SK-N-SH treated with all-trans-retinoic acid at 6 μM for 48 hours (cell line): ENCODE data around the gene COL6A1.

Source experiments
- ATAC-seq: fragments of 200-7000 bp; cut with Tn5 transposase; 3 replicates; pipeline ENCODE4 v1.9.1; 2020; ENCODE audit warnings: mild to moderate bottlenecking, moderate library complexity
- ARNTL ChIP-seq: fragments of 450-650 bp; formaldehyde crosslinking; IDR thresholded peaks from 2 replicates; pipeline ENCODE4 v1.5.0; 2020; ENCODE audit warnings: low read depth, mild to moderate bottlenecking, moderate library complexity, borderline replicate concordance
- BACH2 ChIP-seq: fragments of 250-450 bp; sonication (Bioruptor Pico); IDR thresholded peaks from 2 replicates; pipeline ENCODE4 v1.9.0; 2021; ENCODE audit warnings: mild to moderate bottlenecking, borderline replicate concordance
- CSRNP3 ChIP-seq: fragments of 250-450 bp; sonication (Bioruptor Pico); IDR thresholded peaks from 2 replicates; pipeline ENCODE4 v1.5.1; 2021; ENCODE audit warnings: mild to moderate bottlenecking, moderate library complexity
- GLIS3 ChIP-seq: fragments of 250-450 bp; sonication (Bioruptor Pico); IDR thresholded peaks from 2 replicates; pipeline ENCODE4 v1.5.0; 2020; ENCODE audit warnings: mild to moderate bottlenecking, moderate library complexity
- ISL1 ChIP-seq: fragments of 250-450 bp; sonication (Bioruptor Pico); IDR thresholded peaks from 2 replicates; pipeline ENCODE4 v2.1.2; 2022; ENCODE audit warnings: mild to moderate bottlenecking, moderate library complexity
- PPARA ChIP-seq: fragments of 250-450 bp; sonication (Bioruptor Pico); IDR thresholded peaks from 2 replicates; pipeline ENCODE4 v1.5.0; 2020; ENCODE audit warnings: mild to moderate bottlenecking, borderline replicate concordance
- RARB ChIP-seq: fragments of 250-450 bp; sonication (Bioruptor Pico); IDR thresholded peaks from 2 replicates; pipeline ENCODE4 v1.8.0; 2021; ENCODE audit warnings: mild to moderate bottlenecking, moderate library complexity
- TCF4 ChIP-seq: fragments of 250-450 bp; sonication (Bioruptor Pico); IDR thresholded peaks from 2 replicates; pipeline ENCODE4 v1.8.0; 2021; ENCODE audit warnings: mild to moderate bottlenecking, moderate library complexity, borderline replicate concordance
- TOX ChIP-seq: fragments of 250-450 bp; sonication (Bioruptor Pico); IDR thresholded peaks from 2 replicates; pipeline ENCODE4 v1.8.0; 2021; ENCODE audit warnings: mild to moderate bottlenecking, moderate library complexity, borderline replicate concordance
- ZC3H10 ChIP-seq: fragments of 250-450 bp; sonication (Bioruptor Pico); IDR thresholded peaks from 2 replicates; pipeline ENCODE4 v1.5.1; 2021; ENCODE audit warnings: mild to moderate bottlenecking, moderate library complexity
- ZFP30 ChIP-seq: fragments of 450-650 bp; formaldehyde crosslinking; IDR thresholded peaks from 2 replicates; pipeline ENCODE4 v1.5.0; 2022; ENCODE audit warnings: mild to moderate bottlenecking, moderate library complexity
- ZNF70 ChIP-seq: fragments of 450-650 bp; formaldehyde crosslinking; IDR thresholded peaks from 2 replicates; pipeline ENCODE4 v1.5.0; 2020; ENCODE audit warnings: mild to moderate bottlenecking, moderate library complexity
- ZNF8 ChIP-seq: fragments of 450-650 bp; formaldehyde crosslinking; IDR thresholded peaks from 2 replicates; pipeline ENCODE4 v1.5.0; 2020; ENCODE audit warnings: mild to moderate bottlenecking, moderate library complexity
- TF ChIP-seq, protein P1 (sequence below): fragments of 250-450 bp; sonication (Bioruptor Pico); IDR thresholded peaks from 2 replicates; pipeline ENCODE4 v1.5.0; 2020; ENCODE audit warnings: mild to moderate bottlenecking, moderate library complexity
- TF ChIP-seq, protein P2 (sequence below): fragments of 250-450 bp; sonication (Bioruptor Pico); IDR thresholded peaks from 2 replicates; pipeline ENCODE4 v1.8.0; 2021; ENCODE audit warnings: low read depth, mild to moderate bottlenecking, moderate library complexity, borderline replicate concordance

The COL6A1 gene

DNA sequence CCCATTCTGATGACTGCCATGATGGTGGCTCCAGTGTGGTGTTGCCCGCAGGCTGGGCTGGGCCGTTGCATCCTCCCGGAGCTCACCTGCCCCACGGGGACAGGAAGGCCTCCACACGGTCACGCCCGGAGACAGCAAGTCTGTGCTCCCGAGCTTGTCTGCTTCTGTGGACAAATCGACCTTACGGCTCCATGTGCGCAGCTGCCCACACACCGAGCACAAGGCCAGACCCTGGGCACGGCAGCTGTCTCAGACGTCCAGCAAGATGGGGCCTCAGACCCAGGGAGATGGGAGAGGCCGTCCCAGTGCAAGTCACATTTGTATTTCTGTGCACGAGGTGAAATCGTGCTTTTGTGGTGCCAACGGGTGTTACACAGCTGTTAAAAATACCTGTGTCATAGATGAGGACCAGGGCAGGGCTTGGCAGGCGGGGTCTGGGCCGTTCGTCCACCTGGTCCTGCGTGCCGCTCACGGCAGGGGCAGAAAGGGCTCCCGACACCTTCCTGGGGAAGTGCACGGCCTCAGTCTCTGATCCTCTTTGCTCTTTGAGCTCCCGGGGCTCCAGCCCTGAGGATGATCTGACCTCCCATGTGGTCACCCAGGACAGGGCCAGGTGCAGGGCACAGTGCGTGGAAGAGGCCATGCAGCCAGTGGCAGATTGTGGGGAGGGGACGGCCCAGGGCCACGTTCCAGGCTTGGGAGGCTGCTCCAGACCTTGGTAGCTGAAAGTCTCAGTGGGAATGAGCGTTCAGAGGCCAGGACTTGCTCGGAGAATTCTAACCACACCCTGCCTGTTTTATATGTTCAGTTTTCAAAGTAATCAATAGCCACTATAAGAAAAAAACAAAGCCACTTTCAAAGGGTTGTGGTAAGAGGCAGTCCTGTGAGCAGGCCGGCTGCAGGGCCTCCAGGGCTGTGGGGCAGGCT lies 13.5 kb downstream of the COL6A1 start (continued):
- TF ChIP-seq RARB (CRISPR knock-in tag) (no peak), ZC3H10 (CRISPR knock-in tag) (no peak), TCF4 (CRISPR knock-in tag) (no peak), GLIS3 (CRISPR knock-in tag) (no peak)
- TF ChIP-seq, protein P1, sequence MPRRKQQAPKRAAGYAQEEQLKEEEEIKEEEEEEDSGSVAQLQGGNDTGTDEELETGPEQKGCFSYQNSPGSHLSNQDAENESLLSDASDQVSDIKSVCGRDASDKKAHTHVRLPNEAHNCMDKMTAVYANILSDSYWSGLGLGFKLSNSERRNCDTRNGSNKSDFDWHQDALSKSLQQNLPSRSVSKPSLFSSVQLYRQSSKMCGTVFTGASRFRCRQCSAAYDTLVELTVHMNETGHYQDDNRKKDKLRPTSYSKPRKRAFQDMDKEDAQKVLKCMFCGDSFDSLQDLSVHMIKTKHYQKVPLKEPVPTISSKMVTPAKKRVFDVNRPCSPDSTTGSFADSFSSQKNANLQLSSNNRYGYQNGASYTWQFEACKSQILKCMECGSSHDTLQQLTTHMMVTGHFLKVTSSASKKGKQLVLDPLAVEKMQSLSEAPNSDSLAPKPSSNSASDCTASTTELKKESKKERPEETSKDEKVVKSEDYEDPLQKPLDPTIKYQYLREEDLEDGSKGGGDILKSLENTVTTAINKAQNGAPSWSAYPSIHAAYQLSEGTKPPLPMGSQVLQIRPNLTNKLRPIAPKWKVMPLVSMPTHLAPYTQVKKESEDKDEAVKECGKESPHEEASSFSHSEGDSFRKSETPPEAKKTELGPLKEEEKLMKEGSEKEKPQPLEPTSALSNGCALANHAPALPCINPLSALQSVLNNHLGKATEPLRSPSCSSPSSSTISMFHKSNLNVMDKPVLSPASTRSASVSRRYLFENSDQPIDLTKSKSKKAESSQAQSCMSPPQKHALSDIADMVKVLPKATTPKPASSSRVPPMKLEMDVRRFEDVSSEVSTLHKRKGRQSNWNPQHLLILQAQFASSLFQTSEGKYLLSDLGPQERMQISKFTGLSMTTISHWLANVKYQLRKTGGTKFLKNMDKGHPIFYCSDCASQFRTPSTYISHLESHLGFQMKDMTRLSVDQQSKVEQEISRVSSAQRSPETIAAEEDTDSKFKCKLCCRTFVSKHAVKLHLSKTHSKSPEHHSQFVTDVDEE (CRISPR knock-in tag), result no peak

GRCh38 chr21:45995686-45996179 lies 14.2 kb downstream of the COL6A1 start:
- ATAC-seq, result peak; percentile 12; the same call in 2 of the 3 replicates
- TF ChIP-seq, protein P2, sequence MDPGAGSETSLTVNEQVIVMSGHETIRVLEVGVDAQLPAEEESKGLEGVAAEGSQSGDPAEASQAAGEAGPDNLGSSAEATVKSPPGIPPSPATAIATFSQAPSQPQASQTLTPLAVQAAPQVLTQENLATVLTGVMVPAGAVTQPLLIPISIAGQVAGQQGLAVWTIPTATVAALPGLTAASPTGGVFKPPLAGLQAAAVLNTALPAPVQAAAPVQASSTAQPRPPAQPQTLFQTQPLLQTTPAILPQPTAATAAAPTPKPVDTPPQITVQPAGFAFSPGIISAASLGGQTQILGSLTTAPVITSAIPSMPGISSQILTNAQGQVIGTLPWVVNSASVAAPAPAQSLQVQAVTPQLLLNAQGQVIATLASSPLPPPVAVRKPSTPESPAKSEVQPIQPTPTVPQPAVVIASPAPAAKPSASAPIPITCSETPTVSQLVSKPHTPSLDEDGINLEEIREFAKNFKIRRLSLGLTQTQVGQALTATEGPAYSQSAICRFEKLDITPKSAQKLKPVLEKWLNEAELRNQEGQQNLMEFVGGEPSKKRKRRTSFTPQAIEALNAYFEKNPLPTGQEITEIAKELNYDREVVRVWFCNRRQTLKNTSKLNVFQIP, result no peak
- TF ChIP-seq ZNF70 (CRISPR knock-in tag), result no peak
- TF ChIP-seq ARNTL (CRISPR knock-in tag), result no peak
- no peak for TF ChIP-seq PPARA
- TF ChIP-seq ZC3H10 (CRISPR knock-in tag), result no peak
- no peak for TF ChIP-seq ZFP30 (CRISPR knock-in tag)
- TF ChIP-seq CSRNP3, result no peak
- TF ChIP-seq ISL1 (CRISPR knock-in tag), result no peak
- TF ChIP-seq TOX (CRISPR knock-in tag), result no peak
- no peak for TF ChIP-seq RARB (CRISPR knock-in tag)
- TF ChIP-seq BACH2 (CRISPR knock-in tag), result no peak
- no peak for TF ChIP-seq ZNF8 (CRISPR knock-in tag)
- TF ChIP-seq GLIS3 (CRISPR knock-in tag), result no peak

DNA sequence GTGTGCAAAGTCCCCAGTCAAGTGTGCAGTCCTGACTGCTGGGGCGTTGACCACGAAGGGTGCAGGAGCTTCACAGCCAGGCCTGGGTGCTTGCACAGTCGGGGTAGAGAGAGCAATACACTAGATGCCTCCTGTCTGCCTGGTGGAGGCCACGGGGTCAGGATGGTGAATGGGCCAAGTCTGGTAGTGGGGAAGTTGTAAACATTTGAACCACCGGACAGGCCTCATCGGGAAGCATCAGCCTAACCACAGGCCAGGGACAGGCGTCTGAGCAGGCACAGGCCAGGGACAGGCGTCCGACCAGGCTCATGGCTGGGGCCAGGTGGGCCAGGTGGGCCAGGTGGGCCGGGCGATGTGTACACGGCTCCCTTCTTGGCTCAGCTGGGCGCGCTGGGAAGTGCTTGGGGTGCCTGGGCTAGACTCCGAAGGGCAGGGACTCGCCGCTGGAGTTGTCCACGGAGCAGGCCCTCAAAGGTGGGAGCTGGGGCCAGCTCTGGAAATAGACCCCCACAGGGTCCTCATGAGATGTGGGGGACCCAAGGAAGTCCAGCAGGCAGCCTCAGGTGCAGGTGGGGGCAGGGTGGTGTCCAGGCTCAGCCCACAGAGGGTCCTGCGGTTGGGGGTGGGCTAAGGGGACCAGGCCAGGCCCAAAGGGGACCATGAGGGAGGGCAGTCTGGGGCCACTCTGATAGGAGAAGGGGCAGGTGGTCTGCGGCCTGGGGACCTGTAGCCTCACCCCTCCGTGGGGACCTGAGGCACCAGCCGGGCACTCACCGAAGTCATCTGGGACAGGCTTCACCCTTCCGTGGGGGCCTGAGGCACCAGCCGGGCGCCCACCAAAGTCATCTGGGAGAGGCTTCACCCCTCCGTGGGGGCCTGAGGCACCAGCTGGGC lies 15.0 kb downstream of the COL6A1 start:
- no peak for ATAC-seq
- TF ChIP-seq, protein P1 (CRISPR knock-in tag), result no peak

- no peak for ATAC-seq
These were observed 15.6 kb downstream of the COL6A1 start for GRCh38 chr21:45997205-45997494.

More at GRCh38 chr21:45997205-45997494, 15.6 kb downstream of the COL6A1 start:
- TF ChIP-seq, protein P2, result no peak
- TF ChIP-seq, protein P1 (CRISPR knock-in tag), result no peak
- no peak for TF ChIP-seq ZC3H10 (CRISPR knock-in tag)
